ENCODE measurements around the gene IGFL2.
"Not testable (repeated sequence)": the region's sequence is repeated elsewhere in the genome, so short reads cannot be mapped to it uniquely, and the experiment has no call there.

Gene IGFL2

GRCh38 chr19:46144756-46145155, 3.3 kb upstream of the IGFL2 start:
- no peak for DNase-seq

DNA sequence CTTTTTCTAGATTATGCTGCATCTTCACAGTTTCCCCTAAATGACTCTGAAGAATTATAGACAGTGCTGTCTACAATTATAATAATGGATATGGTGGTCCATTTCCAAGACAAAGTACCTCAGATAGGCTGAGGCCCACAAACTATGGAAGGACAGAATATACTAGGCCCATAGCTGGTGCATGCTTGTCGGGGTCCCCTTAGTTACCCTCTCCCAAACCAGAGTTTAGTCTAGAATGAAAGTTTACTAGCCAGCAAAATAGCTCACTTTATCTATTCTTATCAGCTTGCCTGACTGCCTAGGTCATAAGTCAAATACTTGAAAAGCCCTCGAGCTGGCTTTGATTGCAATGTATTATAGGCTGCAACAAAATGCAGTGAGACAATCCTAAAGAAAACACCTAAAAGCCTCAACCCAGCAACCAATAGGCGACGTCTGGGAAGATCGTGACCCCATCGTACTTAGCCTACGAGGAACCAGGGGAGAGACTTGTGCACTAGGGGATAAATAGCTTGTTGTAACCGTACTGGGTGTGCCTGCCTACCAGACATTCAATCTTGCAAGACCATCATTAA, 785 bp upstream of the IGFL2 start:
- DNase-seq = no peak

GRCh38 chr19:46150606-46151005, 2.6 kb downstream of the IGFL2 start:
- DNase-seq = no peak

- DNase-seq = no peak
These were observed 7.2 kb downstream of the IGFL2 start for GRCh38 chr19:46155237-46155636.

DNA sequence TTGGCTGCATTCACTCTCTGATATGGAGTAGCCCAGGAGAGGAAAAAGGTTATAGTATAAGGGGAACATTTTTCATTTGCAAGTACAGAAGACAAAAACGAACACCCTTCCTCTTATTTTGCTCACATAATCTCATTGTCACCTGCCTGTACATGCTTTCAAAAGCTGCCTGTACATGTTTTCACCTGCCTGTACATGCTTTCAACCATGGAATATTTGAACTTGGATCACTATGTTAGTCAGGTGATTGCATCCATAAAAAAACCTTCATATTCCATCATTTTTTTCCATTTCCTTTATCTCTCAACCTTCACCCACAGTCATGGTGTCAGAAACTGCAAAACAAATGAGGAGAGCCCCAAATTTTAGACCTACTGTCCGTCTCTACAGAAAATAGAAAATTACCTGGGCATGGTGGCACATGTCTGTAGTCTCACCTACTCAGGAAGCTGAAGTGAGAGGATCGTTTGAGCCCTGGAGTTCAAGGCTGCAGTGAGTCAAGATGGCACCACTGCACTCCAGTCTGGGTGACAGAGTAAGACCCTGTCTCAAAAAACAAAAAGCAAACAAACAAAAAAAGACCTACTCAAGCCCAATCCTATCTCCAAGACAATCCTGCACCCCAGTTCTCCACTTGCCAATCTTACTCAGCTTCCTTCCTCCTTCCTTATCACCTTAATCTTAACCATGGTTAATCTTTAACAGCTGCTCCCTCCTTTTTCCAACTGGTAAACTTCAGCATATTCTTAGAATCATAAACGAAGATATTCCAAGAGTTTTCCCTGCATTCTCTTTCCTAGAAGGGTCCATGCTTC, 11.6 kb downstream of the IGFL2 start:
- no peak for DNase-seq

DNA sequence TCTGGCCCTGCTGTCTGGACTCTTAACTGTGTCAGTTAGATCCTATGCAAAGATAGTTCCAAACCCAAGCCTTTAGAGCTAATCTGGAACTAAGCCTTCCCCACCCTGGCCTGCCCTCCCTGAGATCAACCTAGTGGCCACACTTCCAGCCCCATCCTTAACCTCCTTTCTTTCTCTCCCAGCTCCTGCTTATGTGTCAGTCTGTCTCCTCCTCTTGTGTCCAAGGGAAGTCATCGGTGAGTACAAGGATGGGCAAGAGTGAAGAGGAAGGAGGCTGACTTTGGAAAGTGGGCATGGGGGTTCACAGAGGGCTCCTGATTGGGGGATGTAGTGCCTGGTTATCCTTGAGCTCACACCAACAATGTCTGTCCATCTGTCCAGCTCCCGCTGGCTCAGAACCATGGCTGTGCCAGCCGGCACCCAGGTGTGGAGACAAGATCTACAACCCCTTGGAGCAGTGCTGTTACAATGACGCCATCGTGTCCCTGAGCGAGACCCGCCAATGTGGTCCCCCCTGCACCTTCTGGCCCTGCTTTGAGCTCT, 12.3 kb downstream of the IGFL2 start:
- DNase-seq = no peak

DNA sequence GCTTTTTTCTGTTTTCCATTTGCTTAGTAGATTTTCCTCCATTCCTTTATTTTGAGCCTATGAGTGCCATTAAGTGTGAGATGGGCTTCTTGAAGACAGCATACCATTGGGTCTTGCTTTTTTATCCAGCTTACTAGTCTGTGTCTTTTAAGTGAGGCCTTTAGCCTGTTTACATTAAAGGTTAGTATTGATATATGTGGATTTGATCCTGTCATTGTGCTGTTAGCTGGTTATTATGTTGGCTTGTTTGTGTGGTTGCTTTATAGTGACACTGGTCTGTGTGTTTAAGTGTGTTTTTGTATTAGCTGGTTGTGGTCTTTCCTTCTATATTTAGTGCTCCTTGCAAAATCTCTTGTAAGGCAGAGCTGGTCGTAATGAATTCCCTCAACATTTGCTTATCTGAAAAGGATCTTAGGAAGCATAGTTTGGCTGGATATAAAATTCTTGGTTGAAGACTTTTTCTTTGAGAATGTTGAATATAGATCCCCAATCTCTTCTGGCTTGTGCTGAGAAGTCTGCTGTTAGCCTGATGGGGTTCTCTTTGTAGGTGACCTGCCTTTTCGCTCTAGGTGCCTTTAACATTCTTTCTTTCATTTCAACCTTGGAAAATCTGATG, 13.7 kb downstream of the IGFL2 start:
- DNase-seq = not testable (repeated sequence)

DNA sequence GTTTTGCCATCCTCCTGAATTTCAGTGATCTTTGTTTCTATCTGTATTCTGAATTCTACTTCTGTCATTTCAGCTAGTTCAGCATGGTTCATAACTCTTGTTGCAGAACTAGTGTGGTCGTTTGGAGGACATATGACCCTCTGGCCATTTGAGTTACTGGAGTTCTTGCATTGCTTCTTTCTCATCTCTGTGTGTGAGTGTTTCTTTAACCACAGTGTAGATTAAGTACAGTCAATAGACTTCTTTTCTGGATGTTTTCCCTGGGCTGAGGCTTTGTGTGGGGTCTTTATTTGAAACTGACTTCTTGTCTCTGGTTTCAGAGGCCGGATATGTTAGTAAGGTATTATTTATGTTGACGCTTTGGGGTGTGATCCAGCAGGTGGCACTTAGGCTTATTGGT, 14.7 kb downstream of the IGFL2 start:
- no peak for DNase-seq

GRCh38 chr19:46173886-46174480, 25.9 kb downstream of the IGFL2 start:
- DNase-seq = no peak

DNA sequence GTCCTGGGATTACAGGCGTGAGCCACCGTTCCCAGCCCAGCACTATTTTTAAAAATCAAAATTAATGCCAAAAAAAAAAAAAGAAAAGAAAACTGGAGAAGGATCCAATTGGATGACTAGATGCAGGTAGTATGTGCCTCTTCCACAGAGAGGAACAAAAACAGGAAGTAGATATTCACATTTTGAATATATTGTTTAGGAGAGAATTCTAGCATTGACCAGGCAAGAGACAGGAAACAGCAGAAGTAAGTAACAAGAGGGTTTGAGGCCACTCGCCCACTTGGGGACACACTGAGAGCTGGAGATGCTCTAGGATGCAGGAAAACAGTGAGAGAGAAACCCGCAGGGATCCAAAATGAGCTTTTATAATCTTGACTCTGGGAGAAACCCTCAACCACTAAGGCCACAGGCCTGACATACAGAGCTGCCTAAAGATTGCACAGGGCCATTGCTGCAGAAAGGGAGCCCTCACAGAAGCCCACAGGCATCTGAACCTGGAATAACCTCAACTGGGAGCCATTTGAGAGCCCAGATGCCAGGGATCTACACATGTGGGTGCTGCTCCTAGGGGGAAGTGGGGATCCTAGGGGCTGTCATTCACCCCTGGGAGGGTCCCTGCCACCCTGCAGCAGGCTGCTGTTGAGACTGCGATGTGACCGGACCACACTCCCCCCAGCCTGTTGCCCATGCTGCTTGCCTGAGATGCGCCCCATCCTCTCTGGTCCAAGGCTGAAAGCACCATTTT, 28.2 kb downstream of the IGFL2 start:
- no peak for DNase-seq

DNA sequence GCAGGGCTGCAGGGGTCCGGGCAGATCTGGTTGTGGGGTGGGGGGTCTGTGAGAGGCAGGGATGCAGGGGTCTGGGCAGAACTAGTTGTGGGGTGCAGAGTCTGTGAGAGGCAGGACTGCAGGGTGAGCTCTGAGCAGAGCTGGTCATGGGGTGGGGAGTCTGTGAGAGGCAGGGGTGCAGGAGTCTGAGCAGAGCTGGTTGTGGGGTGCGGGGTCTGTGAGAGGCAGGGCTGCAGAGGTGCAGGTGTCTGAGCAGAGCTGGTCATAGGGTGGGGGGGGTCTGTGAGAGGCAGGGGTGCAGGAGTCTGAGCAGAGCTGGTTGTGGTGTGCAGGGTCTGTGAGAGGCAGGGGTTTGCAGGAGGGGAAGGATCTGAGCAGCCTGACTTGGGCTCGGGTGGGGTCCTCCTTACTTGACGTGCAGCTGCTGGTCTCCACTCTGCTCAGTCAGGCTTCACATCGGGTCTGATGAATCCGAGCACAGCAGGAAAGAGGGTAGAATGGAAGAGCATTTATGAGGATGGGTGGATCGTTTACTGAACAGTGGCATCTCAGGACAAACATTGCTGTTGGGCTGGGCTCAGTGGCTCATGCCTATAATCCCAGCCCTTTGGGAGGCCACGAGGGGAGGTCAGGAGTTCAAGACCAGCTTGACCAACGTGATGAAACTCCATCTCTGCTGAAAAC, 31.2 kb downstream of the IGFL2 start:
- DNase-seq = no peak

GRCh38 chr19:46180701-46181387, 32.8 kb downstream of the IGFL2 start:
- no peak for DNase-seq

GRCh38 chr19:46181388-46181779, 33.3 kb downstream of the IGFL2 start:
- no peak for DNase-seq

- DNase-seq = no peak
These were observed 34.4 kb downstream of the IGFL2 start for GRCh38 chr19:46182476-46182875.

DNA sequence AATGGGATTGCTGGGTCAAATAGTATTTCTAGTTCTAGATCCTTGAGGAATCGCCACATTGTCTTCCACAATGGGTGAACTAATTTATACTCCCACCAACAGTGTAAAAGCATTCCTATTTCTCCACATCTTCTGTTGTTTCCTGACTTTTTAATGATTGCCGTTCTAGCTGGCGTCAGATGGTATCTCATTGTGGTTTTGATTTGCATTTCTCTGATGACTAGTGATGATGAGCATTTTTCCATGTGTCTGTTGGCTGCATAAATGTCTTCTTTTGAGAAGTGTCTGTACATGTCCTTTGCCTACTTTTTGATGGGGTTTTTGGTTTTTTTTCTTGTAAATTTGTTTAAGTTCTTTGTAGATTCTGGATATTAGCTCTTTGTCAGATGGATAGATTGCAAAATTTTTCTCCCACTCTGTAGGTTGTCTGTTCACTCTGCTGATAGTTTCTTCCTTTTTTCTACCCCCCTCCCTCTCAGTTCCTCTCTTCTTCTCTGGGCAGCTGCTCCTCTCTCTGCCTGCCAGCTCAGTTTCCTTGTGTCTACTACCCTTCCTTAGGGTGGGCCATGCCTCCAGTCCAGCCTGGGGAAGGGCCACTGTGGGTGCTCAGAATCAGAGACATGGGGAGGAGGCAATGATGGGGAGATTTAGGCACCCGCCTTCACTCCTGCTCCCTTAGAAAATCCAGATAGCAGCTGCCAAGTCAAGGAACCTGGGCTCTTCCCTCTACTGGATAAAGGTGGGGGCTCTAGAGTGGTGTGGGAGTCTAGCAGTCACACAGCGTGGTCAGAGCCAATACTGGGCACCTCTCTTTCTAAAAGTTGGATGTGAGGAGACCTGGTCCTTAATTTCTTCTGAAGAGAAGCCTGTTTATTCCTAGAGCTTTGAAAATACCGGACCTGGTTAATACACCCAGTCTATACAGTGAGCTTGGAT, 37.0 kb downstream of the IGFL2 start:
- not testable (repeated sequence) for DNase-seq

GRCh38 chr19:46186101-46186716, 38.2 kb downstream of the IGFL2 start:
- DNase-seq = no peak

DNA sequence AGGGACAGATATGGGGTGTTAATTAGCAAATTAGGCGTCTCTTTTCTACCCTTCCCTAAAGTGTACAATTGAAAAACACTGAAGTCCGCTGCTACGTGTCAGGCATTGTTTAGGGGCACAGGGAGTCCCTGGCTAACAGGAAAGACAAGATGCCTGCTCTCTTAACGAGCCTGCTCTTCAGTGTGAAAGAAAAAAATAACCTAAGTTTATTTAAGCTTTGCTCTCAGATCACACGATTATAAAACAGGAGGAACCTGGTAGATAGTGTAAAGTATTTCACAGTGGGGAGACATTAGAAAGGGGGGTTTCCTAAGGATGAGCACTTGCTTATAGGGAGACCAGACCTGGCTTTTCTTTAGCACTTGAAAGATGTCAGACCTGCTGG, 38.7 kb downstream of the IGFL2 start:
- no peak for DNase-seq

GRCh38 chr19:46189971-46190888, 42.2 kb downstream of the IGFL2 start:
- DNase-seq = no peak

DNA sequence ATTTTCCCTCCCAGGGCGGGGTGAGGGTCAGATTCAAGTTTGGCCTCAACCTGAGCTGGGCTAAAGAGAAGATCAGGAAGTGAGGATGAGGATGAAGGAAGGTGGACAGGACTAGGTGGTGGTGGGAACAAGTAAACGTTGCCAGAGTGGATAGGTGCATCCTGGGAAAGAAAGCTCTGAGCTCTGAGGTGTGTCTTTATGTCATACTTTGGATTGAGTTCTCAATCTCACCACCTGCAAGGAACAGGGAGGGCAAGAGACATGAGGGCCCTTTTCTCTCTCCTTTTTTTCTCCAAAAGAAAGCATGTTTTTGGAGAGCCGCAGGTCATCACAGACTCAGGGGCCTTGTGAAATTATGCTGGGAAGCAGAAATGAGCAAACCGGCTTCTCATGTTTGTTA, 43.3 kb downstream of the IGFL2 start:
- no peak for DNase-seq
